GM12891 (cell line): ENCODE data around the gene CGN.

Experiments used
- POLR2A ChIP-seq: IDR thresholded peaks from 2 replicates; pipeline ENCODE4 v1.6.1; 2011; ENCODE audit warnings: low read depth, low read length, control low read depth
- POLR2AphosphoS5 ChIP-seq: IDR thresholded peaks from 2 replicates; pipeline ENCODE4 v1.6.1; 2011; ENCODE audit warnings: low read depth, low read length, control low read depth
- SPI1 ChIP-seq: IDR thresholded peaks from 2 replicates; pipeline ENCODE4 v1.6.1; 2011; ENCODE audit warnings: low read depth, low read length, control low read depth

DNA sequence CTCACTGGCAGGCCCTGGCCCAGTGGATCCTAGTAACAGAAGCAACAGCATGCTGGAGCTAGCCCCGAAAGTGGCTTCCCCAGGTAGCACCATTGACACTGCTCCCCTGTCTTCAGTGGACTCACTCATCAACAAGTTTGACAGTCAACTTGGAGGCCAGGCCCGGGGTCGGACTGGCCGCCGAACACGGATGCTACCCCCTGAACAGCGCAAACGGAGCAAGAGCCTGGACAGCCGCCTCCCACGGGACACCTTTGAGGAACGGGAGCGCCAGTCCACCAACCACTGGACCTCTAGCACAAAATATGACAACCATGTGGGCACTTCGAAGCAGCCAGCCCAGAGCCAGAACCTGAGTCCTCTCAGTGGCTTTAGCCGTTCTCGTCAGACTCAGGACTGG, 7.7 kb downstream of the CGN start:
- TF ChIP-seq POLR2AphosphoS5, result no peak
- TF ChIP-seq SPI1, result no peak
- TF ChIP-seq POLR2A, result no peak
